OCI-LY1 (cell line): Measurements from ENCODE around the gene METTL9.
"Not testable (repeated sequence)": the region's sequence is repeated elsewhere in the genome, so short reads cannot be mapped to it uniquely, and the experiment has no call there.

Experiments
- H2AFZ ChIP-seq: fragments of 200-600 bp; sonication (generic), shearing (Covaris generic); 2 replicates; pipeline ENCODE4 v1.6.0; 2014; ENCODE audit warnings: antibody characterized with exemption, mild to moderate bottlenecking, low read length
- H3F3A ChIP-seq: fragments of 200-600 bp; sonication (generic), shearing (Covaris generic); 2 replicates; pipeline ENCODE4 v1.6.0; 2014; ENCODE audit warnings: mild to moderate bottlenecking, antibody characterized with exemption, low read length, moderate library complexity; ENCODE audit not compliant: insufficient read depth
- H3K27ac ChIP-seq: fragments of 200-600 bp; sonication (generic); 2 replicates; pipeline ENCODE4 v1.5.1; 2014; ENCODE audit warnings: low read length, mixed run types, mild to moderate bottlenecking, low read depth; ENCODE audit not compliant: poor library complexity, severe bottlenecking
- H3K27me3 ChIP-seq: fragments of 200-600 bp; sonication (generic); 2 replicates; pipeline ENCODE4 v1.6.0; 2014; ENCODE audit warnings: antibody characterized with exemption, mild to moderate bottlenecking, low read length, moderate library complexity; ENCODE audit not compliant: insufficient read depth
- H3K36me3 ChIP-seq: fragments of 200-600 bp; sonication (generic); 2 replicates; pipeline ENCODE4 v1.6.1; 2014; ENCODE audit warnings: mild to moderate bottlenecking, antibody characterized with exemption, low read length, moderate library complexity, mixed read lengths; ENCODE audit not compliant: insufficient read depth
- H3K4me1 ChIP-seq: fragments of 200-600 bp; sonication (generic); 2 replicates; pipeline ENCODE4 v1.5.1; 2014; ENCODE audit warnings: mild to moderate bottlenecking, low read length, moderate library complexity; ENCODE audit not compliant: insufficient read depth, severe bottlenecking
- H3K4me2 ChIP-seq: fragments of 200-600 bp; sonication (generic), shearing (Covaris generic); 2 replicates; pipeline ENCODE4 v1.6.1; 2014; ENCODE audit warnings: low read length
- H3K4me3 ChIP-seq: fragments of 200-600 bp; sonication (generic); 2 replicates; pipeline ENCODE4 v1.5.1; 2014; ENCODE audit warnings: low read length, low read depth, mild to moderate bottlenecking, mixed read lengths; ENCODE audit not compliant: poor library complexity, severe bottlenecking
- H3K79me2 ChIP-seq: fragments of 200-600 bp; shearing (Covaris generic); 2 replicates; pipeline ENCODE4 v1.6.1; 2016; ENCODE audit warnings: mixed run types, low read length, mixed read lengths; ENCODE audit not compliant: insufficient read depth
- H3K9ac ChIP-seq: fragments of 200-600 bp; sonication (generic), shearing (Covaris generic); 2 replicates; pipeline ENCODE4 v1.6.1; 2014; ENCODE audit warnings: mild to moderate bottlenecking, low read length, mixed read lengths
- H3K9me2 ChIP-seq: fragments of 200-600 bp; sonication (generic), shearing (Covaris generic); 2 replicates; pipeline ENCODE4 v1.6.1; 2014; ENCODE audit warnings: low read depth, mild to moderate bottlenecking, low read length, mixed read lengths
- H3K9me3 ChIP-seq: fragments of 200-600 bp; shearing (Covaris generic); 2 replicates; pipeline ENCODE4 v1.6.1; 2014; ENCODE audit warnings: low read length, mixed read lengths
- H4K20me1 ChIP-seq: fragments of 200-600 bp; sonication (generic), shearing (Covaris generic); 2 replicates; pipeline ENCODE4 v1.6.0; 2016; ENCODE audit warnings: mild to moderate bottlenecking, low read length; ENCODE audit not compliant: insufficient read depth
- CTCF ChIP-seq: fragments of 200-600 bp; sonication (generic), shearing (Covaris generic); IDR thresholded peaks from 2 replicates; pipeline ENCODE4 v1.5.1; 2017; ENCODE audit warnings: mild to moderate bottlenecking, antibody characterized with exemption, low read length, moderate library complexity, mixed read lengths
- EZH2 ChIP-seq: fragments of 200-600 bp; sonication (generic), shearing (Covaris generic); IDR thresholded peaks from 2 replicates; pipeline ENCODE4 v1.8.0; 2017; ENCODE audit warnings: borderline replicate concordance, mixed run types, mild to moderate bottlenecking, antibody characterized with exemption, low read length, moderate library complexity, mixed read lengths

The METTL9 gene

GRCh38 chr16:21568502-21569189 lies 30.7 kb upstream of the METTL9 start:
- Histone ChIP-seq H3K9me2 (no peaks in the 10 kb centered on the region), H3K27me3 (no peaks in the 10 kb centered on the region), H3K36me3 (no peaks in the 10 kb centered on the region), H3K9me3 (no peaks in the 10 kb centered on the region), H3K4me1 (peaks cover 6% of the 10 kb centered on the region), H3K4me3 (no peak overlapping the region), H3K27ac (no peak overlapping the region), H3K9ac (no peak overlapping the region), H4K20me1 (no peaks in the 10 kb centered on the region), H3K79me2 (no peaks in the 10 kb centered on the region), H3K4me2 (no peak overlapping the region), H2AFZ (no peak overlapping the region), H3F3A (no peaks in the 10 kb centered on the region)
- no peak for TF ChIP-seq EZH2
- no peak for TF ChIP-seq CTCF

GRCh38 chr16:21570676-21571017 lies 28.7 kb upstream of the METTL9 start:
- Histone ChIP-seq H3K9me3 (no peaks in the 10 kb centered on the region), H3K36me3 (no peaks in the 10 kb centered on the region)

GRCh38 chr16:21573506-21573905 lies 25.9 kb upstream of the METTL9 start:
- H2AFZ ChIP-seq, H3K4me2 ChIP-seq, H3K4me3 ChIP-seq, H3F3A ChIP-seq, H3K79me2 ChIP-seq, H3K27ac ChIP-seq, H3K36me3 ChIP-seq, H4K20me1 ChIP-seq, H3K4me1 ChIP-seq, H3K9me2 ChIP-seq, H3K9ac ChIP-seq, H3K9me3 ChIP-seq, H3K27me3 ChIP-seq: not testable (repeated sequence)

More at GRCh38 chr16:21570676-21571017, 28.7 kb upstream of the METTL9 start:
- Histone ChIP-seq H3K4me1 (peaks cover 3% of the 10 kb centered on the region), H3K9me2 (no peaks in the 10 kb centered on the region), H3K4me2 (no peak overlapping the region), H2AFZ (no peak overlapping the region), H3K9ac (no peak overlapping the region), H3K4me3 (no peak overlapping the region), H4K20me1 (no peaks in the 10 kb centered on the region), H3F3A (no peaks in the 10 kb centered on the region), H3K79me2 (no peaks in the 10 kb centered on the region), H3K27ac (no peak overlapping the region), H3K27me3 (no peaks in the 10 kb centered on the region)
- TF ChIP-seq EZH2, result no peak
- no peak for TF ChIP-seq CTCF

DNA sequence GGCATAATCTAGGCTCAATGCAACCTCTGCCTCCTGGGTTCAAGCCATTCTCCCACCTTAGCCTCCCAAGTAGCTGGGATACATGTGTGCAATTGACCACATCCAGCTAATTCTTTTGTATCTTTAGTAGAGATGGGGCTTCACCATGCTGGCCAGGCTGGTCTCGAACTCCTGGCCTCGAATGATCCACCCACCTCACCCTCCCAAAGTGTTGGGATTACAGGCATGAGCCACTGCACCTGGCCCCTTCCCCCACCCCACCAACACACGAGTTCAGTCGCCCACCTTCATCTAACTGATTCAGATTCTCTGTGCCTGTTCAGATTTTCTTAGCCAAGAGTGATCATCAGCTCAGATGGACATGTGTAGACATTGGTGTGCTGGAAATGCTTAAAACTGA lies 25.0 kb upstream of the METTL9 start:
- H3K9ac ChIP-seq, result no peak overlapping the region
- no peak overlapping the region for H3K27ac ChIP-seq
- no peaks in the 10 kb centered on the region for H3K4me1 ChIP-seq
- no peaks in the 10 kb centered on the region for H3K79me2 ChIP-seq
- H3F3A ChIP-seq, result no peaks in the 10 kb centered on the region
- H2AFZ ChIP-seq, result no peak overlapping the region
- H3K36me3 ChIP-seq, result no peaks in the 10 kb centered on the region; the same call in 1 of the 2 replicates
- peaks cover 5% of the 10 kb centered on the region; the same call in 1 of the 2 replicates for H3K9me3 ChIP-seq
- H4K20me1 ChIP-seq, result no peaks in the 10 kb centered on the region
- peaks cover 5% of the 10 kb centered on the region; the same call in 1 of the 2 replicates for H3K27me3 ChIP-seq
- no peaks in the 10 kb centered on the region for H3K9me2 ChIP-seq
- no peak for TF ChIP-seq CTCF
- TF ChIP-seq EZH2, result no peak
- no peak overlapping the region for H3K4me2 ChIP-seq
- no peak overlapping the region for H3K4me3 ChIP-seq

GRCh38 chr16:21576323-21576722 lies 23.1 kb upstream of the METTL9 start:
- H3F3A ChIP-seq, H3K79me2 ChIP-seq, H3K9ac ChIP-seq, H2AFZ ChIP-seq, H3K27me3 ChIP-seq, H4K20me1 ChIP-seq, H3K4me2 ChIP-seq, H3K4me1 ChIP-seq, H3K36me3 ChIP-seq, H3K27ac ChIP-seq, H3K4me3 ChIP-seq, H3K9me2 ChIP-seq, H3K9me3 ChIP-seq: not testable (repeated sequence)
